GM19193 (cell line): ENCODE results near the gene PRRT3.

ENCODE experiments used
- POLR2A ChIP-seq: IDR thresholded peaks from 4 replicates; pipeline ENCODE4 v1.6.1; 2011; ENCODE audit not compliant: insufficient read depth, insufficient read length; ENCODE audit errors: extremely low read depth

The PRRT3 gene

DNA sequence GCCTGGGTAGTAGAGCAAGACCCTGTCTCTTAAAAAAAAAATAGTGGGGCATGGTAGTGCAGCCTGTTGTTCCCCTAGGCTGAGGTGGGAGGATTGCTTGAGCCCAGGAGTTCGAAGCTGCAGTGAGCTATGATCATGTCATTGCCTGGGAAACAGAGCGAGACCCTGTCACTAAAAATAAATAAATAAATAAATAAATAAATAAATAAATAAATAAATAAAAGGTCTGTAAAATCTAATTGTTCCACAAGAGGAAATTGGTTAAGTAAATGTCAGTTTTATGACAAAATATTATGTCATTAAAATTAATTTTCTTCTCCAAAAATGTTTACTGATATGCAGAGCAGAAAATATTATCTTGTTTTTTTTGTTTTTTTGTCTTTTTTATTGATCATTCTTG, 13.2 kb downstream of the PRRT3 start:
- no peak for TF ChIP-seq POLR2A

DNA sequence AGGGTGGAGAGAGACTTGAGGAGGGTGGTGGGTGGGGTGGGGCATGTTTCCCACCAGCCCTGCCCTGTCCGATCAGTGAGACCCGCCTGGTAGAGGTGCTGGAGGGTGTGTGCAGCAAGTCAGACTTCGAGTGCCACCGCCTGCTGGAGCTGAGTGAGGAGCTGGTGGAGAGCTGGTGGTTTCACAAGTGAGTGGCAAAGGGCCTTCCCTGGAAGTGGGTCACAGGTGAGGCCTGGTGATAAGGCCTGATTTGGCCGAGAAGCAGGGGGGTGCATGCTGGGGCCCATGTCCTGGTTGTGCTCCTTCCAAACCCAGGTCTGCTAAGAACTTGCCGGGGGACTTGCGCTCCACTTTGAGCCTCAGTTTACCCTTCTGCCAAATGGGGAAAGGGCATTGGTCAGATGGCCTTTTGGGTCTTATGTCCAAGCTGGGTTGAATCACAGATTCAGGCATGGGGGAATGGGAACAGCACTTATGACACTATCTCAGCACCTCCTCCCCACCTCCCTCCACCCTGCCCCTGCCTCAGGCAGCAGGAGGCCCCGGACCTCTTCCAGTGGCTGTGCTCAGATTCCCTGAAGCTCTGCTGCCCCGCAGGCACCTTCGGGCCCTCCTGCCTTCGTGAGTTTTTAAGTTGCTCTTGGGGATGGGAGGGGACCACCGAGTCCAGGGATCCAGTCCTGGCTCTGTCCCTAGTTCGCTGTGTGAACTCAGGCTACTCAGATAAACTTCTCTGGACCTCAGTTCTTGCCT, 14.5 kb downstream of the PRRT3 start:
- TF ChIP-seq POLR2A: no peak

DNA sequence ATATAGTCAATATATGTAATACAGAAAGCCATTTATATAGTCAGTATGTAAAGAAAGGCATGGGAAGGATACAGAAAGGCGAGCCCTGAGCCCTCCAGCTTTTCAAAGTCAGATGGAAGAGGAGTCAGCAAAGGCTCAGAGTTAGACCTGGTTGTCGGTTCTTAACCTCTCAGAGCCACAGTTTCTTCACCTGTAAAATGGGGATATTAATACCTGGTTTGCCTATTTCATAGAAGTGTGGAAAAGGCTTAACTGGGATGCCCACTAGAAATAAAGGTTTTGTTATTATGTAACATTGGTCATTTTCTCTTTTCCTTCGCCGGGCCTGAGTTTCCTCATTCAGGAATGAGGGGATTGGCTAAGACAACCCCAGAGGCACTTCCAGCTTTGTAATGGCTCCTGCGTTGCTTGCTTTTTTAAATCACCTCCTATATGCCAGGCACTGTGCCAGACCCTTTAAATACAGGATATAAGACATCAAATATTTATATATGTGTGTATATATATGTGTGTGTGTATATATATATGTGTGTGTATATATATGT, 16.2 kb downstream of the PRRT3 start:
- TF ChIP-seq POLR2A: no peak

DNA sequence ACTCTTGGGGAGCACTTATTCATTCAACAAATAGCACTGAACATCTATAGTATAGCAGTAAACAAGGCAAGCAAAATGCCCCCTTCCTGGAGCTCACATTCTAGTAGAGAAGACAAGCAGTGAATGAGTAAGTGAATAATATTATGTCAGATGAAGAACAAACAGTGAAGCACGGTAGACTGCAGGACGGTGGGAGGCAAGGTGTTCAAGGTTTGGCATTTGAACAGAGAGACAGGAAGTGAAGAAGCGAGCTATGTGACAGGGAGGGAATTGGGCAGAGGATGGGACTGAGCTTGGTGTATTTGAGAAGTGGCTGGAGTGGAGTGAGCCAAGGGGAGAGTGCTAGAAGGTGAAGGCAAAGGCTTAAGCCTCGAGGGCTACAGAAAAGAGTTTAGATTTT, 17.2 kb downstream of the PRRT3 start:
- no peak for TF ChIP-seq POLR2A

DNA sequence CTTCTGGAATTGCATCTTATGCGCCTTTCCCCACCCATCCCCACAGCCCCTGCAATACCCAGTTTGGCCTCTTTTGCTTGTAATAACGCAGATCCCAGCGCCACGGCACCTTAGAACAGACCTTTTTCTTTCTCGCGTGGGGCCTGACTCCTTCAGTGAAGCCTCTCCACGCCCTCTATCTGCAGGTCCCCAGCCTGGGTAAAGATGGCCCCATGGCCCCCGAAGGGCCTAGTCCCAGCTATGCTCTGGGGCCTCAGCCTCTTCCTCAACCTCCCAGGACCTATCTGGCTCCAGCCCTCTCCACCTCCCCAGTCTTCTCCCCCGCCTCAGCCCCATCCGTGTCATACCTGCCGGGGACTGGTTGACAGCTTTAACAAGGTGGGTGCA, 18.0 kb downstream of the PRRT3 start:
- no peak for TF ChIP-seq POLR2A

- TF ChIP-seq POLR2A: peak; percentile 75
These were observed 18.5 kb downstream of the PRRT3 start, which contains the start of gene CRELD1 for GRCh38 chr3:9933561-9934234. Gene CRELD1 (plus strand): TSS chr3:9933834. CDS start chr3:9934439, 605 bp downstream.

DNA sequence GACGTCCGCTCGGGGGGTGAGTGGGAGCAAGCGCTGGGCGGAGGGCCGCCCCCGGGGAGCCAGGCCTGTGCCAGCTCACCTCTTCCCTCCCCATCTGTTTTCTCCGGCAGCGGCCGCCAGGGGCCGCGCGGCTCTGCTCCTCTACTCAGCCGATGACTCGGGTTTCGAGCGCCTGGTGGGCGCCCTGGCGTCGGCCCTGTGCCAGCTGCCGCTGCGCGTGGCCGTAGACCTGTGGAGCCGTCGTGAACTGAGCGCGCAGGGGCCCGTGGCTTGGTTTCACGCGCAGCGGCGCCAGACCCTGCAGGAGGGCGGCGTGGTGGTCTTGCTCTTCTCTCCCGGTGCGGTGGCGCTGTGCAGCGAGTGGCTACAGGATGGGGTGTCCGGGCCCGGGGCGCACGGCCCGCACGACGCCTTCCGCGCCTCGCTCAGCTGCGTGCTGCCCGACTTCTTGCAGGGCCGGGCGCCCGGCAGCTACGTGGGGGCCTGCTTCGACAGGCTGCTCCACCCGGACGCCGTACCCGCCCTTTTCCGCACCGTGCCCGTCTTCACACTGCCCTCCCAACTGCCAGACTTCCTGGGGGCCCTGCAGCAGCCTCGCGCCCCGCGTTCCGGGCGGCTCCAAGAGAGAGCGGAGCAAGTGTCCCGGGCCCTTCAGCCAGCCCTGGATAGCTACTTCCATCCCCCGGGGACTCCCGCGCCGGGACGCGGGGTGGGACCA, 19.2 kb downstream of the PRRT3 start:
- peak; percentile 19 for TF ChIP-seq POLR2A

GRCh38 chr3:9932535-9932842, 19.7 kb downstream of the PRRT3 start:
- TF ChIP-seq POLR2A: peak; percentile 39

- TF ChIP-seq POLR2A: no peak
These were observed 21.3 kb downstream of the PRRT3 start for GRCh38 chr3:9930804-9931418.

- TF ChIP-seq POLR2A: no peak
These were observed 24.1 kb downstream of the PRRT3 start for GRCh38 chr3:9928158-9928557.

DNA sequence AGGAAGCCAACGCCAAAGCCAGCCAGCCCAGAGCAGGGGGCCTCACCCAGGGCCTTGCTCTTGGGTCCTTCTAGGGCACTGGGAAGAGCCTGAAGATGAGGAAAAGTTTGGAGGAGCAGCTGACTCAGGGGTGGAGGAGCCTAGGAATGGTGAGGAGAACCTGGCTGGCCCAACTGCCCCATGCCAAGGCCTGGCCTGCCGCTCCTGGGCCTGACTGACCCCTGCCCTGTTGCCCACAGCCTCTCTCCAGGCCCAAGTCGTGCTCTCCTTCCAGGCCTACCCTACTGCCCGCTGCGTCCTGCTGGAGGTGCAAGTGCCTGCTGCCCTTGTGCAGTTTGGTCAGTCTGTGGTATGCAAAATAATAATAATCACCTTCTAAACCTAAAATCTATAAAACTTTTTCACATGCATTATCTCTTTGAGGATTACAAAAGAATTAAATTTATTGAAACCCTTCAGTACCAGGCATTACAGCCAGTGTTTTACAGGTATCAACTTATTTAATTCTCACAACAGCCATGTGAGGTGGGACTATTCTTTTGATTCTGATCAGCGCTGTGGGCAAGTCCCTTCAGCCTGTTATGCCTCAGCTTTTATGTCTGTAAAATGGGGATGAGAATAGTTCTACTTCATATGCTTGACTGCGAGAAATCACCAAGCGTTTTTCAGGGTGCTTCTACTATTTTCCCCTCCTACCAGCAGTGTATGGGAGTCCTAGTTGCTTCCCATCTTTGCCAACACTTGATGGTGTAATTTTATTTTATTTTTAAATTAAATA, 33.8 kb downstream of the PRRT3 start:
- no peak for TF ChIP-seq POLR2A

DNA sequence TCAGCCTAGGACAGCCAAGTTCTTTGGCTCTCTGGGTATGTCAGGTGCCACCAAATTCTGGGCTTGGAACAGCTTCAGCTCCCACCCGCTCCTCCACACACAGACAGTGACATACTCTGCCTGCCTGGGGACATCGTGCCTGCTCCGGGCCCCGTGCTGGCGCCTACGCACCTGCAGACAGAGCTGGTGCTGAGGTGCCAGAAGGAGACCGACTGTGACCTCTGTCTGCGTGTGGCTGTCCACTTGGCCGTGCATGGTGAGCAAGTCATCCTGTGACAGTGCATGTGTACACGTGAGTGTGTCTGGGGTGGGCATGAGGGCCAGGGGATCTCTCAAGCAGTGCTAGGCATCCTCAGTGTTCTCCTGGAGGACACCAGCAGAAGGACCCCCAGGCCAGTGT, 34.4 kb downstream of the PRRT3 start:
- TF ChIP-seq POLR2A: no peak

- no peak for TF ChIP-seq POLR2A
These were observed 35.2 kb downstream of the PRRT3 start, which contains the start of gene IL17RC for GRCh38 chr3:9916734-9917680. Gene IL17RC (plus strand): TSS chr3:9917098. CDS start chr3:9917316, 218 bp downstream.
